DOHH2 (cell line): Measurements from ENCODE around the gene RASIP1.

Source experiments
- CTCF ChIP-seq: fragments of 200-600 bp; sonication (generic); IDR thresholded peaks from one replicate; pipeline ENCODE4 v1.5.1; 2014; ENCODE audit warnings: antibody characterized with exemption, mild to moderate bottlenecking, low read depth, low read length; ENCODE audit not compliant: poor library complexity, severe bottlenecking
- EZH2phosphoT487 ChIP-seq: fragments of 200-600 bp; sonication (generic); IDR thresholded peaks from 2 replicates; pipeline ENCODE4 v1.6.1; 2017; ENCODE audit warnings: borderline replicate concordance, mild to moderate bottlenecking, antibody characterized with exemption, low read length, moderate library complexity, mixed read lengths

DNA sequence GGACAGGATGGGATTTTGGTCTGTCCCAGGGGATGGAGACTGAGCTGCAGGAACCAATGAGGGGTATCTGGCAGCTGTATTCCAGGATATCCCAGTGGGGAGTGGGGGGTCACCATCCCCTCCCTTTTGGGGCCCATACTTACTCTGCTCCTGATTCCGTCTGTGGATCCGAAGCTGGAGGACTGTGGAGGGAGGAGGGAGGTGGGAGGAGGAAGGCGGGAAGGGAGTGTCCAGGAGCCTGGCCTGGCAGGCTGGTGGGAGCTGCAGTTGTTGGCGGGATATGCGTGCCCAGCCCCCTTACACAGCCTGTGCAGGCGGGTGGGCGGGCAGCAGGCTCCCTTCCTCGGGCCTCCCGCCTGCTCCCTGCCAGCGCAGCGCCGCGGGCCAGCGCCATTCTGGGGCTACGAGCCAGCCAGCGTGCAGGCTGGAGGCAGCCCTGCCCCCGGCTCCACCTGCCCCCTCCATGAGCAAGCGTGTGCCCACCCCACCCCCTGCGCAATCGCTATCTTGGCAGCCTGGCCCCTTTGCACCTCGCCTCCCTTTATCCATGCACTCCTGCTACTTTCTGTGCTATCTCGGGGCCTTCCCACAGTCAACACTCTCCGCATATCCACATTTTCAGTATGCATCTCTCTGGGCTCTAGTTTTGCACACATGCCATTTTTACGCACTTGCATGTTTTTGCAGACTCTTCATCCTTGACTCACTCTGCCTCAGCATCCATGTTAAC is 23.7 kb downstream of the RASIP1 start:
- TF ChIP-seq CTCF (no peak), EZH2phosphoT487 (no peak)
